HepG2 (cell line): ENCODE measurements around the gene RAD51D. TPM values are rescaled to one million over a fixed set of nuclear protein-coding genes. Genes with fewer than 3 reads are reported as not detected.

Experiments
- BCL6 ChIP-seq: IDR thresholded peaks from 2 replicates; pipeline ENCODE4 v1.6.1; 2016; ENCODE audit warnings: missing genetic modification reagents, missing compliant biosample characterization
- EEA1 ChIP-seq: sonication (generic); formaldehyde crosslinking; IDR thresholded peaks from 2 replicates; pipeline ENCODE4 v1.5.1; 2020; ENCODE audit warnings: mild to moderate bottlenecking, missing genetic modification reagents, borderline replicate concordance
- HHEX ChIP-seq: IDR thresholded peaks from 2 replicates; pipeline ENCODE4 v1.6.1; 2016; ENCODE audit warnings: control low read depth
- ISL2 ChIP-seq: sonication (generic); formaldehyde crosslinking; IDR thresholded peaks from 2 replicates; pipeline ENCODE4 v1.5.0; 2020; ENCODE audit warnings: missing genetic modification reagents
- MEF2D ChIP-seq: sonication (generic); formaldehyde crosslinking; IDR thresholded peaks from 2 replicates; pipeline ENCODE4 v1.5.1; 2020; ENCODE audit warnings: mild to moderate bottlenecking, missing genetic modification reagents
- MTA1 ChIP-seq: sonication (generic); formaldehyde crosslinking; IDR thresholded peaks from 2 replicates; pipeline ENCODE4 v1.4.0; 2020; ENCODE audit warnings: missing genetic modification reagents, mild to moderate bottlenecking, borderline replicate concordance
- NR3C1 ChIP-seq: sonication (generic); formaldehyde crosslinking; IDR thresholded peaks from 2 replicates; pipeline ENCODE4 v1.4.0; 2020; ENCODE audit warnings: missing genetic modification reagents
- PITX1 ChIP-seq: sonication (generic); formaldehyde crosslinking; IDR thresholded peaks from 2 replicates; pipeline ENCODE4 v1.5.1; 2020; ENCODE audit warnings: mild to moderate bottlenecking, missing genetic modification reagents
- POLR2AphosphoS2 ChIP-seq: IDR thresholded peaks from 2 replicates; pipeline ENCODE4 v1.6.1; 2011; ENCODE audit warnings: low read depth, low read length, improper control_type of control experiment
- RARA ChIP-seq: IDR thresholded peaks from 2 replicates; pipeline ENCODE4 v1.6.1; 2016; ENCODE audit warnings: missing genetic modification reagents, missing compliant biosample characterization
- RCOR2 ChIP-seq: IDR thresholded peaks from 2 replicates; pipeline ENCODE4 v1.6.1; 2016; ENCODE audit warnings: missing biosample characterization, missing genetic modification reagents
- SAP130 ChIP-seq: IDR thresholded peaks from 2 replicates; pipeline ENCODE4 v1.6.1; 2016; ENCODE audit warnings: low read depth
- ZFP36 ChIP-seq: fragments of 150-350 bp; IDR thresholded peaks from 2 replicates; pipeline ENCODE4 v1.6.1; 2018; ENCODE audit warnings: borderline replicate concordance, low read length, low read depth; ENCODE audit not compliant: partially characterized antibody
- ZFP82 ChIP-seq: sonication (generic); formaldehyde crosslinking; IDR thresholded peaks from 2 replicates; pipeline ENCODE4 v1.5.1; 2020; ENCODE audit warnings: mild to moderate bottlenecking, missing genetic modification reagents, borderline replicate concordance
- ZNF383 ChIP-seq: sonication (generic); formaldehyde crosslinking; IDR thresholded peaks from 2 replicates; pipeline ENCODE4 v1.4.0; 2020; ENCODE audit warnings: missing genetic modification reagents, mild to moderate bottlenecking, borderline replicate concordance
- ZNF512B ChIP-seq: sonication (generic); formaldehyde crosslinking; IDR thresholded peaks from 2 replicates; pipeline ENCODE4 v1.5.1; 2020; ENCODE audit warnings: missing genetic modification reagents, mild to moderate bottlenecking, borderline replicate concordance
- ZNF709 ChIP-seq: sonication (generic); formaldehyde crosslinking; IDR thresholded peaks from 2 replicates; pipeline ENCODE4 v1.5.0; 2020; ENCODE audit warnings: mild to moderate bottlenecking, missing genetic modification reagents
- ZNF761 ChIP-seq: sonication (generic); formaldehyde crosslinking; conservative IDR thresholded peaks from 2 replicates; pipeline ENCODE4 v1.4.0; 2020; ENCODE audit warnings: mild to moderate bottlenecking, missing genetic modification reagents
- polyA plus RNA-seq, 8 experiments: library from polyadenylated mRNA; depleted of rRNA in 3 of 8; stranded (reverse) in 7 of 8; unstranded in 1 of 8; fragments of >200 nt; fragmentation: Illumina TruSeq in 4 of 8; extraction: Trizol in 4 of 8; gene quantifications; 2 replicates each; pipeline versions ENCODE4 v1.2.1 to v1.2.3, GENCODE V29; 2011 to 2016; ENCODE audit warnings: low read depth in 4 of 8, missing spikeins in 1 of 8, mixed read lengths in 1 of 8; ENCODE audit not compliant: insufficient read depth in 1 of 8
- total RNA-seq, 5 experiments: library from RNA; depleted of rRNA; stranded (reverse); fragments of >200 nt; fragmentation: Illumina TruSeq; extraction: Trizol; gene quantifications; 2 replicates each; pipeline ENCODE4 v1.2.3, GENCODE V29; 2016; ENCODE audit warnings: low read depth in 1 of 5
- TF ChIP-seq, protein P1 (sequence below): sonication (generic); formaldehyde crosslinking; conservative IDR thresholded peaks from 2 replicates; pipeline ENCODE4 v1.5.0; 2020; ENCODE audit warnings: missing genetic modification reagents
- TF ChIP-seq, protein P2 (sequence below): sonication (generic); formaldehyde crosslinking; IDR thresholded peaks from 2 replicates; pipeline ENCODE4 v1.5.1; 2020; ENCODE audit warnings: missing genetic modification reagents, mild to moderate bottlenecking, borderline replicate concordance
- TF ChIP-seq, protein P3 (sequence below): sonication (generic); formaldehyde crosslinking; IDR thresholded peaks from 2 replicates; pipeline ENCODE4 v1.4.0; 2020; ENCODE audit warnings: missing genetic modification reagents

Gene RAD51D
- total and polyA plus RNA-seq, 2 of the 13 experiments (the other 11 are each of a cell fraction or from before 2014, with no cell fraction given) = 6.7 to 13.1 TPM

DNA sequence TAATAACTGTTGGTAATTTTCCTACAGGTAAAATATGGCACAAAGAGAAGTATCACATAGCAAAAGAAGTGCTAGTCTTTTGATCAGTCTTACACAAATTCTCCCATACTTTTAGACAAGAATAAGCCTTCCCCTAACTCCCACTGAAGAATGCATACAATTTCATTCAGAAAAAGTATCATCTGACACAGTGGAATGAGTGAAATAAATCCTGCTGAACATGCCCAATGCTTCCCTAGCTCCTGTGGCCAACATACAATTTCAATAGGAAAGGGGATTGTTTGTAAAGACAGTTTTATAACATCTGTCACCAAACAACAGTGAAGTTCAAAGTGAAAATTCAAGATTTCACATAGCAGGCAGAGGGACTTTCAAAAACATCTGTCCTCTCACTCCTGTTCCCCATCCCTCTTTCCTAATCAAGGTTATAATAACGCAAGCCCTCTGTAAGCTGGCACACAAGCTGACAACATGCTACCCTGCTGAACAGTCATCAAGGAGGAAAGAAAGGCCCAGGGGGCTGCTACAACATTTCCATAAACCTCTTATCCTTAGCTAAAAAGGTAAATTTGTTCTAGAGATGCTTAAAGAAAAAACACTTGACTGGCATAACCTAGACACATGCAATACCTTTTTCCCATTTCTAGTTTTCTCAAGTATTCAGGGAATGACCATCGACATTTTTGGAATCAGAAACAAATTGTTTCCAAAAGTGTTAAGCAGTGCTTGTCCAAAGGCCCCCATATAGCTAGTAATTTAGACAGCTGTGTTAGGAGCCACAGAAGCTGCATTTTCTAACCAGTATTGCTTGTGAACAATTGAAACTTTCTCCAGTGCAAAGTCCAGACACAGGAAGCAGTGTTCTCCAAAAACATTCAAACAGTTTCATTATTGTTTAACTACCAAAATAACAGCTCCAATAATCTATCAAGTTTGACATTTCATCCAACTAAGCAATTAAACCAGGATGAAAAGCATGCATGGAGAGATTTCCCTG lies 44.7 kb downstream of the RAD51D start (continued):
- TF ChIP-seq ZNF512B (CRISPR knock-in tag) = no peak
- 0 out of 2 replicates have a peak, but pooled peaks have one; percentile 26 for TF ChIP-seq ISL2 (CRISPR knock-in tag)
- TF ChIP-seq MEF2D (CRISPR knock-in tag) = no peak
- no peak for TF ChIP-seq HHEX (CRISPR knock-in tag)
- no peak for TF ChIP-seq PITX1 (CRISPR knock-in tag)
- TF ChIP-seq BCL6 (CRISPR knock-in tag) = peak; percentile 17; the same call in 1 of the 2 replicates
- 0 out of 2 replicates have a peak, but pooled peaks have one; percentile 35 for TF ChIP-seq ZNF761 (CRISPR knock-in tag)
- TF ChIP-seq, protein P1, sequence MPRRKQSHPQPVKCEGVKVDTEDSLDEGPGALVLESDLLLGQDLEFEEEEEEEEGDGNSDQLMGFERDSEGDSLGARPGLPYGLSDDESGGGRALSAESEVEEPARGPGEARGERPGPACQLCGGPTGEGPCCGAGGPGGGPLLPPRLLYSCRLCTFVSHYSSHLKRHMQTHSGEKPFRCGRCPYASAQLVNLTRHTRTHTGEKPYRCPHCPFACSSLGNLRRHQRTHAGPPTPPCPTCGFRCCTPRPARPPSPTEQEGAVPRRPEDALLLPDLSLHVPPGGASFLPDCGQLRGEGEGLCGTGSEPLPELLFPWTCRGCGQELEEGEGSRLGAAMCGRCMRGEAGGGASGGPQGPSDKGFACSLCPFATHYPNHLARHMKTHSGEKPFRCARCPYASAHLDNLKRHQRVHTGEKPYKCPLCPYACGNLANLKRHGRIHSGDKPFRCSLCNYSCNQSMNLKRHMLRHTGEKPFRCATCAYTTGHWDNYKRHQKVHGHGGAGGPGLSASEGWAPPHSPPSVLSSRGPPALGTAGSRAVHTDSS (CRISPR knock-in tag) = no peak
- TF ChIP-seq, protein P2, sequence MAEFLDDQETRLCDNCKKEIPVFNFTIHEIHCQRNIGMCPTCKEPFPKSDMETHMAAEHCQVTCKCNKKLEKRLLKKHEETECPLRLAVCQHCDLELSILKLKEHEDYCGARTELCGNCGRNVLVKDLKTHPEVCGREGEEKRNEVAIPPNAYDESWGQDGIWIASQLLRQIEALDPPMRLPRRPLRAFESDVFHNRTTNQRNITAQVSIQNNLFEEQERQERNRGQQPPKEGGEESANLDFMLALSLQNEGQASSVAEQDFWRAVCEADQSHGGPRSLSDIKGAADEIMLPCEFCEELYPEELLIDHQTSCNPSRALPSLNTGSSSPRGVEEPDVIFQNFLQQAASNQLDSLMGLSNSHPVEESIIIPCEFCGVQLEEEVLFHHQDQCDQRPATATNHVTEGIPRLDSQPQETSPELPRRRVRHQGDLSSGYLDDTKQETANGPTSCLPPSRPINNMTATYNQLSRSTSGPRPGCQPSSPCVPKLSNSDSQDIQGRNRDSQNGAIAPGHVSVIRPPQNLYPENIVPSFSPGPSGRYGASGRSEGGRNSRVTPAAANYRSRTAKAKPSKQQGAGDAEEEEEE (CRISPR knock-in tag) = no peak
- TF ChIP-seq NR3C1 (CRISPR knock-in tag) = no peak
- no peak for TF ChIP-seq POLR2AphosphoS2
- TF ChIP-seq, protein P3, sequence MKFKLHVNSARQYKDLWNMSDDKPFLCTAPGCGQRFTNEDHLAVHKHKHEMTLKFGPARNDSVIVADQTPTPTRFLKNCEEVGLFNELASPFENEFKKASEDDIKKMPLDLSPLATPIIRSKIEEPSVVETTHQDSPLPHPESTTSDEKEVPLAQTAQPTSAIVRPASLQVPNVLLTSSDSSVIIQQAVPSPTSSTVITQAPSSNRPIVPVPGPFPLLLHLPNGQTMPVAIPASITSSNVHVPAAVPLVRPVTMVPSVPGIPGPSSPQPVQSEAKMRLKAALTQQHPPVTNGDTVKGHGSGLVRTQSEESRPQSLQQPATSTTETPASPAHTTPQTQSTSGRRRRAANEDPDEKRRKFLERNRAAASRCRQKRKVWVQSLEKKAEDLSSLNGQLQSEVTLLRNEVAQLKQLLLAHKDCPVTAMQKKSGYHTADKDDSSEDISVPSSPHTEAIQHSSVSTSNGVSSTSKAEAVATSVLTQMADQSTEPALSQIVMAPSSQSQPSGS (CRISPR knock-in tag) = no peak
- TF ChIP-seq ZNF383 (CRISPR knock-in tag) = 0 out of 2 replicates have a peak, but pooled peaks have one; percentile 40
- TF ChIP-seq SAP130 = peak; percentile 70
- no peak for TF ChIP-seq ZNF709
- no peak for TF ChIP-seq RCOR2 (CRISPR knock-in tag)
- TF ChIP-seq RARA (CRISPR knock-in tag) = peak; percentile 29; the same call in 1 of the 2 replicates
- TF ChIP-seq ZFP36 = no peak
- no peak for TF ChIP-seq MTA1 (CRISPR knock-in tag)
- no peak for TF ChIP-seq ZFP82 (CRISPR knock-in tag)
- TF ChIP-seq EEA1 = no peak
